A549 (cell line): ENCODE results near the gene CETN3.

Source experiments
- BHLHE40 ChIP-seq: IDR thresholded peaks from 2 replicates; pipeline ENCODE4 v1.6.1; 2012; ENCODE audit warnings: low read depth, low read length, inconsistent platforms
- ELK1 ChIP-seq: fragments of 150-350 bp; IDR thresholded peaks from 2 replicates; pipeline ENCODE4 v1.6.1; 2014; ENCODE audit warnings: low read depth, mild to moderate bottlenecking, low read length
- MYC ChIP-seq: IDR thresholded peaks from 2 replicates; pipeline ENCODE4 v1.6.1; 2012; ENCODE audit warnings: mild to moderate bottlenecking, inconsistent platforms, low read length, improper control_type of control experiment, borderline replicate concordance
- POLR2A ChIP-seq: IDR thresholded peaks from 2 replicates; pipeline ENCODE4 v1.6.1; 2012; ENCODE audit warnings: mild to moderate bottlenecking, low read length
- POLR2AphosphoS2 ChIP-seq: conservative IDR thresholded peaks from 2 replicates; pipeline ENCODE4 v1.6.1; 2012; ENCODE audit warnings: low read length, improper control_type of control experiment, inconsistent platforms
- USF2 ChIP-seq: fragments of 450-650 bp; IDR thresholded peaks from 2 replicates; pipeline ENCODE4 v1.6.1; 2014; ENCODE audit warnings: antibody characterized with exemption
- TF ChIP-seq, protein P1 (sequence below): fragments of >200 bp; sonication (Bioruptor Twin); formaldehyde crosslinking; IDR thresholded peaks from 3 replicates; pipeline ENCODE4 v1.5.1; 2016

GRCh38 chr5:90351101-90351500 lies 58.5 kb downstream of the CETN3 start:
- TF ChIP-seq BHLHE40 (no peak), POLR2A (no peak), MYC (no peak), ELK1 (no peak), USF2 (no peak), POLR2AphosphoS2 (no peak)
- TF ChIP-seq, protein P1, sequence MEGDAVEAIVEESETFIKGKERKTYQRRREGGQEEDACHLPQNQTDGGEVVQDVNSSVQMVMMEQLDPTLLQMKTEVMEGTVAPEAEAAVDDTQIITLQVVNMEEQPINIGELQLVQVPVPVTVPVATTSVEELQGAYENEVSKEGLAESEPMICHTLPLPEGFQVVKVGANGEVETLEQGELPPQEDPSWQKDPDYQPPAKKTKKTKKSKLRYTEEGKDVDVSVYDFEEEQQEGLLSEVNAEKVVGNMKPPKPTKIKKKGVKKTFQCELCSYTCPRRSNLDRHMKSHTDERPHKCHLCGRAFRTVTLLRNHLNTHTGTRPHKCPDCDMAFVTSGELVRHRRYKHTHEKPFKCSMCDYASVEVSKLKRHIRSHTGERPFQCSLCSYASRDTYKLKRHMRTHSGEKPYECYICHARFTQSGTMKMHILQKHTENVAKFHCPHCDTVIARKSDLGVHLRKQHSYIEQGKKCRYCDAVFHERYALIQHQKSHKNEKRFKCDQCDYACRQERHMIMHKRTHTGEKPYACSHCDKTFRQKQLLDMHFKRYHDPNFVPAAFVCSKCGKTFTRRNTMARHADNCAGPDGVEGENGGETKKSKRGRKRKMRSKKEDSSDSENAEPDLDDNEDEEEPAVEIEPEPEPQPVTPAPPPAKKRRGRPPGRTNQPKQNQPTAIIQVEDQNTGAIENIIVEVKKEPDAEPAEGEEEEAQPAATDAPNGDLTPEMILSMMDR: no peak
